ENCODE results near the gene KRT20. TPM values are rescaled to one million over a fixed set of nuclear protein-coding genes. Genes with fewer than 3 reads are reported as not detected.

The KRT20 gene
- polyA plus RNA-seq, 1 donor (not counting 4 experiments of a cell fraction or from before 2014, with no cell fraction given): not detected

GRCh38 chr17:40864661-40865390, 20.2 kb downstream of the KRT20 start:
- DNase-seq (ENCODE audit: low read depth, low spot score) (no peak), FAIRE-seq (no peak)
- TF ChIP-seq, protein P1, sequence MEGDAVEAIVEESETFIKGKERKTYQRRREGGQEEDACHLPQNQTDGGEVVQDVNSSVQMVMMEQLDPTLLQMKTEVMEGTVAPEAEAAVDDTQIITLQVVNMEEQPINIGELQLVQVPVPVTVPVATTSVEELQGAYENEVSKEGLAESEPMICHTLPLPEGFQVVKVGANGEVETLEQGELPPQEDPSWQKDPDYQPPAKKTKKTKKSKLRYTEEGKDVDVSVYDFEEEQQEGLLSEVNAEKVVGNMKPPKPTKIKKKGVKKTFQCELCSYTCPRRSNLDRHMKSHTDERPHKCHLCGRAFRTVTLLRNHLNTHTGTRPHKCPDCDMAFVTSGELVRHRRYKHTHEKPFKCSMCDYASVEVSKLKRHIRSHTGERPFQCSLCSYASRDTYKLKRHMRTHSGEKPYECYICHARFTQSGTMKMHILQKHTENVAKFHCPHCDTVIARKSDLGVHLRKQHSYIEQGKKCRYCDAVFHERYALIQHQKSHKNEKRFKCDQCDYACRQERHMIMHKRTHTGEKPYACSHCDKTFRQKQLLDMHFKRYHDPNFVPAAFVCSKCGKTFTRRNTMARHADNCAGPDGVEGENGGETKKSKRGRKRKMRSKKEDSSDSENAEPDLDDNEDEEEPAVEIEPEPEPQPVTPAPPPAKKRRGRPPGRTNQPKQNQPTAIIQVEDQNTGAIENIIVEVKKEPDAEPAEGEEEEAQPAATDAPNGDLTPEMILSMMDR (optimal IDR thresholded peaks at IDR 0.05 in 1 of 3, IDR thresholded peaks at IDR 0.05 in 1 of 3, conservative IDR thresholded peaks at IDR 0.05 in 1 of 3; ENCODE audit: extremely low read depth in 1 of 3, insufficient read depth in 2 of 3, low read length in 3 of 3): no peak
- TF ChIP-seq EZH2 (IDR thresholded peaks at IDR 0.05; ENCODE audit: low read length): no peak
- no peak overlapping the region for H3K4me3 ChIP-seq (ENCODE audit: control insufficient read depth in 2 of 3, extremely low read depth in 1 of 3, insufficient read depth in 2 of 3, low read depth in 1 of 3, low read length in 3 of 3)
- H2AFZ ChIP-seq (ENCODE audit: control insufficient read depth, low read length): no peak overlapping the region
- H3K27me3 ChIP-seq (ENCODE audit: control insufficient read depth, extremely low read depth, insufficient read depth, low read length): no peaks in the 10 kb centered on the region
- H3K9me1 ChIP-seq (ENCODE audit: control insufficient read depth, extremely low read depth, insufficient read depth, low read length): no peaks in the 10 kb centered on the region
- dilution Hi-C loops (cut with MboI; ENCODE audit: extremely low pct_ligation_motif_present, low sequenced_read_pairs): no loop called here
- no peak overlapping the region for H3K27ac ChIP-seq (ENCODE audit: control insufficient read depth, insufficient read depth, low read length)
- H3K36me3 ChIP-seq (ENCODE audit: control insufficient read depth in 2 of 2, extremely low read depth in 1 of 2, insufficient read depth in 2 of 2, low read length in 2 of 2): no peaks in the 10 kb centered on the region
- H3K9me3 ChIP-seq (ENCODE audit: control insufficient read depth, low read depth, low read length): no peaks in the 10 kb centered on the region
- H3K9ac ChIP-seq (ENCODE audit: control insufficient read depth, extremely low read depth, insufficient read depth, low read length): no peak overlapping the region
- H3K4me2 ChIP-seq (ENCODE audit: control insufficient read depth, extremely low read depth, insufficient read depth, low read depth, low read length): no peak overlapping the region
- H3K4me1 ChIP-seq (ENCODE audit: control insufficient read depth, extremely low read depth, insufficient read depth, low read length): no peaks in the 10 kb centered on the region
- no peaks in the 10 kb centered on the region for H3K79me2 ChIP-seq (ENCODE audit: control insufficient read depth, insufficient read depth, low read length)
- no peaks in the 10 kb centered on the region for H4K20me1 ChIP-seq (ENCODE audit: control insufficient read depth, extremely low read depth, insufficient read depth, low read length)

DNA sequence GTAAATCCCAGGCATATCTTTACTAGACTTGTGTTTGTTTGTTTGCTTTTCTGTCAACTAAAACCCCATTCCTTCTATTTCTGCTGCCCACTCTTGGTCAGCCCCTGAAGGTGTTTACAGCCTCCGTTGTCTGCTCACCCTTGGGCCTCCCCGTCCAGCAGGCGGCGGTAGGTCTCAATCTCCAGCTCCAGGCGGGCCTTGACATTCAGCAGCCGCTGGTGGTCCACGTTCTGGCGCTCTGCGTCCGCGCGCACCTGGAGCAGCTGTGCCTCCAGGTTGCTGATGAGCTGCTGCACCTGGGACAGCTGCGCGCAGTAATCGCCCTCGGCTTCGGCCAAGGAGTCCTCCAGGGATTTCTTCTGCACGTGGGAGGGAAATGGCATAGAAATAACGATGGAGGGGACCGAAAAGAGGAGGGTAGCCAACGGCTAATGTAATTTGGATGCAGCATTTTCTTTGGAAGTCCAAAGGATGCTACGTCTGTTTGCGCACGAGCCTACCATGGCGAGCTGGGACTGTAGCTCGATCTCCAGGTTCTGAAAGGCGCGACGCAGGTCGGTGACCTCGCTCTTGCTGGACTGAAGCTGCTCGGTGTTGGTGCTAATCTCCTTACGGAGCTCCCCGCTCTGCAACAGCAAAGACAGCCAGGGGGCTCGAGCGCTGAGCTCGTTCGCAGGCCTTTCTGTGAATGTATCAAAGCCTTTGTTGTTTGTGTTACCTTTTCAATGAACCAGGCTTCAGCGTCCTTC, 21.9 kb downstream of the KRT20 start:
- H2AFZ ChIP-seq (ENCODE audit: control insufficient read depth, low read length): no peak overlapping the region
- no peaks in the 10 kb centered on the region for H3K4me1 ChIP-seq (ENCODE audit: control insufficient read depth, extremely low read depth, insufficient read depth, low read length)
- no peak overlapping the region for H3K4me3 ChIP-seq (ENCODE audit: control insufficient read depth in 2 of 3, extremely low read depth in 1 of 3, insufficient read depth in 2 of 3, low read depth in 1 of 3, low read length in 3 of 3)
- no peak for FAIRE-seq
- dilution Hi-C loops (cut with MboI; ENCODE audit: extremely low pct_ligation_motif_present, low sequenced_read_pairs): no loop called here
- H3K9me3 ChIP-seq (ENCODE audit: control insufficient read depth, low read depth, low read length): no peaks in the 10 kb centered on the region
- H3K9ac ChIP-seq (ENCODE audit: control insufficient read depth, extremely low read depth, insufficient read depth, low read length): no peak overlapping the region
- H3K79me2 ChIP-seq (ENCODE audit: control insufficient read depth, insufficient read depth, low read length): no peaks in the 10 kb centered on the region
- H3K27ac ChIP-seq (ENCODE audit: control insufficient read depth, insufficient read depth, low read length): no peak overlapping the region
- H3K4me2 ChIP-seq (ENCODE audit: control insufficient read depth, extremely low read depth, insufficient read depth, low read depth, low read length): no peak overlapping the region
- no peaks in the 10 kb centered on the region for H4K20me1 ChIP-seq (ENCODE audit: control insufficient read depth, extremely low read depth, insufficient read depth, low read length)
- no peaks in the 10 kb centered on the region for H3K9me1 ChIP-seq (ENCODE audit: control insufficient read depth, extremely low read depth, insufficient read depth, low read length)
- DNase-seq (ENCODE audit: low read depth, low spot score): no peak
- no peaks in the 10 kb centered on the region for H3K27me3 ChIP-seq (ENCODE audit: control insufficient read depth, extremely low read depth, insufficient read depth, low read length)
- no peaks in the 10 kb centered on the region for H3K36me3 ChIP-seq (ENCODE audit: control insufficient read depth in 2 of 2, extremely low read depth in 1 of 2, insufficient read depth in 2 of 2, low read length in 2 of 2)
- no peak for TF ChIP-seq EZH2 (IDR thresholded peaks at IDR 0.05; ENCODE audit: low read length)
- TF ChIP-seq, protein P1 (optimal IDR thresholded peaks at IDR 0.05 in 1 of 3, IDR thresholded peaks at IDR 0.05 in 1 of 3, conservative IDR thresholded peaks at IDR 0.05 in 1 of 3; ENCODE audit: extremely low read depth in 1 of 3, insufficient read depth in 2 of 3, low read length in 3 of 3): no peak

Data from keratinocyte (primary cell).